Stimulated activated CD4-positive, alpha-beta T cell treated with anti-CD3 and anti-CD28 coated beads, TNF-alpha, amount 100 ng/mL, for 1 hour (primary cell): Measurements from ENCODE around the gene EDN3.

Source experiments
- DNase-seq, 3 donors: peaks; one replicate each; pipeline ENCODE4 v3.0.0-alpha.2; 2020; ENCODE audit warnings: low read depth in 3 of 3, low spot score in 1 of 3

The EDN3 gene

DNA sequence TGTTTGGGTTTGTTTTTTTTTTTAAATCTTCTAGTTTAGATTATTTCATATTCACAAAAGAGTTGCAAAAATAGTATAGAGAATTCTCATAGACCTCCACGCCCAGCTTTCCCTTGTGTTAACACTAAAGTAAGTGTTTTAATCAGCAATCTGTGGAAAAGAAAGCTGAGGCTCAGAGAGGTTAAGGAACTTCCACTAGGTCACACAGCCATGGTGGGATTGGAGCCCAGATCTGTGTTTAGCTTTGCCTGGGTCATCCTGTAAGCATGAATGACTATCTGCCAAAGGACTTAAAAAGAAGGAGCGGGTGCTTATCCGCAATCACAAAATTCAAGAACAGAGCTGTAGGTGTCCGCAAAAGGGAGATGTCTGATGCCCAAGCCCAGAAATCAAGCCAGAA lies 60.5 kb downstream of the EDN3 start:
- no peak for DNase-seq

DNA sequence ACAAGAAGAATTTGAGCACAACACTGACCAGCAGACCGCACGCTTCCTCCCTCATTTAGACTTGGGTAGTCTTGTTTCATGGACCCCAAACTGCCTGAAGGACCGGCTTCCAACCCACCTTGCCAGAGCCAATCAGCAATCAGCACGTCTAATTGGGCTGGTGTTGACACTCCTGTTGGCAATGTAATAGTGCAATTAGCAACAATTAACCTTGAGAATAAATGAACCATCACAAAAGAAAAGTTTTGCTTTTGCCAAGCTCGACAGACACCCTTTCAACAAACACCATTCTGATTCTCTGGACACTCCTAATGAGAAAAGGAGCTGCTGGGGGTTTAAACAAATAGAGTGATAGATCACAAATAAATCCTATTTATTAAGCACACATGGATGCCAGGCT lies 61.0 kb downstream of the EDN3 start:
- no peak for DNase-seq

DNA sequence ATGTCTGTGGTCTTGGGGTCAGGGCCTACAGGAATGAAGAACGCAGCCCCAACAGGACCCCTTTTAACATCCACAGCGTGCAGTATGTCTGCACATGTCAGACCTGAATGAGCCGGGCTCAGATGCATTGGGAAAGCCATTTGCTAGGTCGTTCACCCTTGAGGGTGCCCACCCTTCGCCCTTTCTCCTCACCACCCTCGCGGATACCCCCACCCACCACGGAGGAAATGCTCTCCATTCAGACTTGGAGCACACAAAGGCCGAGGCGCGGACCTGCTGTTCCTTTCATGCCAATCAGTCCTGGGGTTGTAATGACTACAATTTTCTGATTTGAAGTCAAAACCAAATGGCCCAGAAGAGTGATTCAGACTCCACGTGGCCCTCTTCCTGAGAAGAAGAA lies 62.7 kb downstream of the EDN3 start:
- no peak for DNase-seq

DNA sequence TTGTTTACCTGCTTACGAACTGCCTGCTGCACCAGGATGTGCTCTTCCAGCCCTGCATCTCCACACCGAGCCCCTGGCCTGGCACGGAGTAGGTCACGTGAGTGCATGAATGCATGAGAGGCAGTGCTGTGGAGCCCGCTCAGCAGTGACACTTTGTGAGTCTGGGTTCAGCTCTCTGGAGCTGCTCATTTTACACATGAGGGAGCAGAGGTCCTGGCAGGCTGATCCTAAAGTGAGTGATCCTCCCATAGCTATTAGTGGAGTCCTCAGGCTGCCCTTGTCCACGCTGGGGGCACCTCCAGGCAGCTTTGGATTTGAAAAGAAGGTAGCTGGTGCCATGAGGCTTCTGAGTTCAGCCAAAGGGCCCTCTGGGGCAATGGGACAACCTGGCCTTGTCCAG lies 64.2 kb downstream of the EDN3 start:
- no peak for DNase-seq

DNA sequence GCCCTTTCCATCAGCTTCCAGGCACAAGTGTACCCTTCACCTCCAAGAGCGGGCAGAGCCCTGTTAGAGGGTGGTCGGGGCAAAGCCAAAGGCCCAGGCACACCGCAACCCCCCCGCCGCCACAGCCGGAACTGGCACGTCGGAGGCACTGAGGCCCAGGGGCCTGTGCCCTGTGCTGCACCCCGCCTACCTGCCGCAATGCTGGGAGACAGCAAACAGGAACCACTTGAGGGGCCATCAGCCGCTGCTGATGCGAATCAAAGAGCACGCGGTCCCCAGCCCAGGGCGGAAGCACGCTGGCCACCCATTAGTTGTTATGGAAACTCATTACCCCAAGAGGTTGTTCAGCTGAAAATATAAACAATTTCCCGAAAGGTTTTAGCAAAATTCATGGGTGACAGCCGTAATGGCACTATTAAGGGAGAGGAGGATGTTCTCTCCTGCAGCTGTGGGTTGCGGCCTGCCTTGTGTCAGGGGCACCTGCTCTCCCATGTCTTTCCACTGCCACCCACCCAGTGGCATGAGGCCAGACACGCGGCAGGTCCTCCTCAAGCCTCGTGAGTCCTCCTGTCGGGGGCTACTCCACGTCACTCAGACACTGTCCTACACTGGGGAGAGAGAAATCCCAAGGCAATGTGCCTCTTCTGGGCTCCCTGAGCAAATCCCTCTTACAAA lies 65.3 kb downstream of the EDN3 start:
- DNase-seq: no peak

DNA sequence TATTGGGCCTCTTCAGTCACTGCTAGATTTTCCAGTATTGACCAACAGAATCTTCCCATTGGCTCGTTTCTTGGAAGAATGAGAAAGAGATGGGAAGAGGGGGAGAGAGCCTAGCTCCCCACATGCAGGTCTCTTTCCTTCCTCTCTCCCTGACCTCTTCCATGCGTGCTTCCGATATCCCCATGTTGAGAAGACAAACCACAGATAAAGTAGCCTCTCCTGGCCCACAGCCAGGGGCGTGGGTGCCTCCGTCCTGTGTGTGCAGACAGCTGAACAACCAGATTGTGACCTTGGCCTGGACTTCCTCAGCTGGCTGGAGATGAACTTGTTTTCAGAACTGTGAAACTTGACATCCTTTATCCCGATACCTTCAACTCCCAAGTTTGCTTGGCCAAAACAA lies 71.0 kb downstream of the EDN3 start:
- DNase-seq: no peak

DNA sequence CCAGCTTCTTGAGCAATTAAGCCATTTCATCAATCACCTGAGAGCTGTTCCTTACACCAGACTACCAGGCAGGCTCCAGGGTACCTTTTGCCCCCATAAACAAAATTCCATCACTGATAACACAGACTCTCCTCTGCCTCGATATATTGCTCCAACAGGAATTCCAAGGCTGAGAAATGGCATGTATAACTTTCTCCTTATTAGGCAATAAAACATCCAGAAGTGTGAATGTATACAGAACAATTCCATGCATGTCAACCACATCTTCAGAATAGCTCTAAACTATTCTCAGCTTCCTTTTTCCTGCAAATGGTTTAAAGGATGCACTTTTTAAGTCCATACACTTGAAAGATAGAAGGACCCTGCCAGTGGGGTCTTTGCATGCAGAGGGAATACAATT lies 73.8 kb downstream of the EDN3 start:
- DNase-seq: no peak

DNA sequence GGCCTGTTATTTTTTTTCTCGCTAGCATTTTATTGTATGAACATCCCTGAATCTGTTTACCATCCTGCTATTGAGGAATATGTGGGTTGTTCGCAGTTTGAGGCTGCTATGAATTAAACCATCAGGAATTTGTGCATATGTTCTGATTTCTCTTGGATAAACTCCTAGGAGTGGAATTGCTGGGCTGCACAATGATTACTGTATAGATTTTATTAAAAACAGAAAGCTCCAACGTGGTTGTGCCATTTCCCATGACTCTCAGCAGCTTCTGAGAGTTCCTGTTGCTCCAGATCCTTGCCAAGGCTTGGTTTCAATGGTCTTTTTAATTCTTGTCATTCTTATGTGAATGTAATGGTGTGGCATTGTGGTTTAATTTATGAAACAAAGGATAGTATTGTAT lies 75.1 kb downstream of the EDN3 start:
- no peak for DNase-seq
